ENCODE data around the gene TRPM5. TPM values are rescaled to one million over a fixed set of nuclear protein-coding genes. Genes with fewer than 3 reads are reported as not detected.

TRPM5 gene
- total RNA-seq, 4 donors from 2014 or later, result not detected

GRCh38 chr11:2399488-2400068, 44.7 kb downstream of the TRPM5 start:
- TF ChIP-seq, protein P1, sequence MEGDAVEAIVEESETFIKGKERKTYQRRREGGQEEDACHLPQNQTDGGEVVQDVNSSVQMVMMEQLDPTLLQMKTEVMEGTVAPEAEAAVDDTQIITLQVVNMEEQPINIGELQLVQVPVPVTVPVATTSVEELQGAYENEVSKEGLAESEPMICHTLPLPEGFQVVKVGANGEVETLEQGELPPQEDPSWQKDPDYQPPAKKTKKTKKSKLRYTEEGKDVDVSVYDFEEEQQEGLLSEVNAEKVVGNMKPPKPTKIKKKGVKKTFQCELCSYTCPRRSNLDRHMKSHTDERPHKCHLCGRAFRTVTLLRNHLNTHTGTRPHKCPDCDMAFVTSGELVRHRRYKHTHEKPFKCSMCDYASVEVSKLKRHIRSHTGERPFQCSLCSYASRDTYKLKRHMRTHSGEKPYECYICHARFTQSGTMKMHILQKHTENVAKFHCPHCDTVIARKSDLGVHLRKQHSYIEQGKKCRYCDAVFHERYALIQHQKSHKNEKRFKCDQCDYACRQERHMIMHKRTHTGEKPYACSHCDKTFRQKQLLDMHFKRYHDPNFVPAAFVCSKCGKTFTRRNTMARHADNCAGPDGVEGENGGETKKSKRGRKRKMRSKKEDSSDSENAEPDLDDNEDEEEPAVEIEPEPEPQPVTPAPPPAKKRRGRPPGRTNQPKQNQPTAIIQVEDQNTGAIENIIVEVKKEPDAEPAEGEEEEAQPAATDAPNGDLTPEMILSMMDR (IDR thresholded peaks at IDR 0.05), result no peak
- TF ChIP-seq POLR2A (IDR thresholded peaks at IDR 0.05), result no peak
- intact Hi-C loops (cut with DNase I; ENCODE audit: low total_unique reads), result no loop called here
- peak overlapping the region; percentile 47 for H3K4me3 ChIP-seq (ENCODE audit: low read depth, poor library complexity, severe bottlenecking)
- DNase-seq (ENCODE audit: low spot score in 2 of 2), result peak in 1 of 2 donors; percentile 94
- 10 to 25% methylated on average over 8 to 9 of the region's 23 CpGs for WGBS, 2 donors

GRCh38 chr11:2398664-2399355, 45.5 kb downstream of the TRPM5 start:
- no peak overlapping the region for H3K4me3 ChIP-seq (ENCODE audit: low read depth, poor library complexity, severe bottlenecking)
- 46 to 56% methylated on average over 7 of the region's 7 CpGs for WGBS, 2 donors
- intact Hi-C loops (cut with DNase I; ENCODE audit: low total_unique reads), result no loop called here
- no peak for TF ChIP-seq POLR2A (IDR thresholded peaks at IDR 0.05)
- TF ChIP-seq, protein P1 (IDR thresholded peaks at IDR 0.05), result no peak
- DNase-seq (ENCODE audit: low spot score in 2 of 2), result no peak

DNA sequence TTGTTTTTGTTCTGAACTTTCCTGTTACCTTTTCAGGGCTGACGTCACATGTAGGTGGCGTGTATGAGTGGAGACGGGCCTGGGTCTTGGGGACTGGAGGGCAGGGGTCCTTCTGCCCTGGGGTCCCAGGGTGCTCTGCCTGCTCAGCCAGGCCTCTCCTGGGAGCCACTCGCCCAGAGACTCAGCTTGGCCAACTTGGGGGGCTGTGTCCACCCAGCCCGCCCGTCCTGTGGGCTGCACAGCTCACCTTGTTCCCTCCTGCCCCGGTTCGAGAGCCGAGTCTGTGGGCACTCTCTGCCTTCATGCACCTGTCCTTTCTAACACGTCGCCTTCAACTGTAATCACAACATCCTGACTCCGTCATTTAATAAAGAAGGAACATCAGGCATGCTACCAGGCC, 47.3 kb downstream of the TRPM5 start:
- WGBS, 2 donors, result 91 to 93% methylated on average over 12 of the region's 12 CpGs
- no peak for TF ChIP-seq POLR2A (IDR thresholded peaks at IDR 0.05)
- TF ChIP-seq, protein P1 (IDR thresholded peaks at IDR 0.05), result no peak
- no peak overlapping the region for H3K4me3 ChIP-seq (ENCODE audit: low read depth, poor library complexity, severe bottlenecking)
- no peak for DNase-seq (ENCODE audit: low spot score in 2 of 2)
- intact Hi-C loops (cut with DNase I; ENCODE audit: low total_unique reads), result no loop called here

GRCh38 chr11:2396471-2396870, 47.8 kb downstream of the TRPM5 start:
- no peak for DNase-seq (ENCODE audit: low spot score in 2 of 2)
- intact Hi-C loops (cut with DNase I; ENCODE audit: low total_unique reads), result no loop called here
- H3K4me3 ChIP-seq (ENCODE audit: low read depth, poor library complexity, severe bottlenecking), result no peak overlapping the region
- WGBS, 2 donors, result 85 to 90% methylated on average over 19 to 26 of the region's 26 CpGs
- TF ChIP-seq, protein P1 (IDR thresholded peaks at IDR 0.05), result no peak
- TF ChIP-seq POLR2A (IDR thresholded peaks at IDR 0.05), result no peak

- 73 to 77% methylated on average over 9 to 15 of the region's 17 CpGs for WGBS, 2 donors
- no peak for TF ChIP-seq POLR2A (IDR thresholded peaks at IDR 0.05)
- TF ChIP-seq, protein P1 (IDR thresholded peaks at IDR 0.05), result no peak
- intact Hi-C loops (cut with DNase I; ENCODE audit: low total_unique reads), result no loop called here
- H3K4me3 ChIP-seq (ENCODE audit: low read depth, poor library complexity, severe bottlenecking), result no peak overlapping the region
- DNase-seq (ENCODE audit: low spot score in 2 of 2), result no peak
These were observed 48.5 kb downstream of the TRPM5 start for GRCh38 chr11:2395856-2396255.
